ENCODE measurements around the gene CPXM1. TPM values are rescaled to one million over a fixed set of nuclear protein-coding genes. Genes with fewer than 3 reads are reported as not detected.

CPXM1 gene
- total and polyA plus RNA-seq, 5 experiments from 2014 or later = 0.27 to 0.56 (median 0.35) TPM; not detected in 1

- POLR2A ChIA-PET = no interaction called here
- Mint-ChIP-seq H3K4me1 (peaks cover 21 to 30% (median 28%) of the 10 kb centered on the region in 4 donors), H3K9me3 (no peaks in the 10 kb centered on the region), H3K4me3 (peak overlapping the region in 2 of 10 donors; percentile 33 to 78), H3K27ac (no peak overlapping the region), H3K27me3 (peaks cover 28 to 71% (median 49%) of the 10 kb centered on the region in 5 donors), H3K36me3 (peaks cover 0 to 6% (median 0%) of the 10 kb centered on the region in 3 donors)
- DNase-seq (no peak), ATAC-seq (no peak)
Observed at GRCh38 chr20:2797136-2797983, 3.1 kb downstream of the CPXM1 start.

DNA sequence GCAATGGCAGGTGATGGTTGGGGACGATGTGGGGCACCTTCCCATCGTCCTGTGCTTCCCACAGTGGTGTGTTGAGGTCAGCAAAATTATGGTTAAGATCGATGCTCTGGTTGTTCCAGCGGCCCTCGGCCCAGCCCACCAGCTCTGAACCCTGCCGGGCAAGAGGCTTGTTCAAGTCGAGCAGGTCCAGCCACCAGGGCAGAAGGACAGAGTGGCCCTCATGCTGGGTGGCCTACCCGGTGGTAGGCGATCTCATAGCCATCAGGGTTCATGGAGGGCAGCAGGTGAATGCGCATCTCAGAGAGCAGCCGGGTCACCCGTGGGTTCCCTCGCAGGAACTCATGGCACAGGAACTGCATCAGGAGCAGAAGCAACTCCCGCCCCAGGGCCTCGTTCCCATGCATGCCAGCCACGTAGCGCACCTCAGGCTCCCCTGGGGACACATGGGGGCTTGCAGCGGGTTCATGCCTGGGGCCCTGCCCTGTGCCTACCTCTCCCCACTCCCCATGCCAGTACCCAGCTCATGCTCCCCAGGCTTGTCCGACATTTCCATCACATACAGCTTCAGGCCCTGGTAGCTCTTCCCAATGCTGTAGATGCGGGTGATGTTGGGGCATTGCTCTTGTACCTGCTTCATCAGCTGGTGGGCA, 4.3 kb downstream of the CPXM1 start:
- peaks cover 0 to 6% (median 0%) of the 10 kb centered on the region in 3 donors for H3K36me3 Mint-ChIP-seq
- H3K4me3 Mint-ChIP-seq = no peak overlapping the region
- H3K27ac Mint-ChIP-seq = peak overlapping the region in 1 of 10 donors; percentile 50
- H3K9me3 Mint-ChIP-seq = no peaks in the 10 kb centered on the region
- H3K4me1 Mint-ChIP-seq = peaks cover 20 to 24% (median 23%) of the 10 kb centered on the region in 4 donors
- DNase-seq = no peak
- no peak for ATAC-seq
- POLR2A ChIA-PET = no interaction called here
- peaks cover 23 to 61% (median 41%) of the 10 kb centered on the region in 5 donors for H3K27me3 Mint-ChIP-seq

DNA sequence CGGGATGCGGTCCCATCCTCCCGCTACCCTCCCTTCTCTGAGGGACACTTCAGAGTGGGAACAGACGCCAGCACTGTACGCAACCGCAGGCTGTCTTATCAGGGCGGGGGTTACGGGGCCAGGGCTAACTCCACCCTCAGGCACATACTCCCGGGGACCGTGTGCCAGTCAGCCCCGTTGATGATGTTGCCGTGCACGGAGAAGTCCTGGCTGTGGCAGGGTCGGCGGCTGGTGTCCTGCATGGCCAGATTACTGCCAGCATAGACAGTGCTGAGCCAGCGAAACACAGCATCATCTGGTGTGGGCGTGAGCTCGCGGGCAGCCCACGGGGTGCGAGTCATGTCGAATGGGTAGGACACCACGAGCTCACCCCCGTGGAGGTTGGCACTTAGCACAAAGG, 5.0 kb downstream of the CPXM1 start:
- Mint-ChIP-seq H3K36me3 (peaks cover 0 to 6% (median 0%) of the 10 kb centered on the region in 3 donors), H3K9me3 (no peaks in the 10 kb centered on the region), H3K4me1 (peaks cover 15 to 18% (median 17%) of the 10 kb centered on the region in 4 donors), H3K4me3 (no peak overlapping the region), H3K27me3 (peaks cover 18 to 54% (median 36%) of the 10 kb centered on the region in 5 donors), H3K27ac (no peak overlapping the region)
- POLR2A ChIA-PET = no interaction called here
- DNase-seq = no peak
- ATAC-seq = no peak

DNA sequence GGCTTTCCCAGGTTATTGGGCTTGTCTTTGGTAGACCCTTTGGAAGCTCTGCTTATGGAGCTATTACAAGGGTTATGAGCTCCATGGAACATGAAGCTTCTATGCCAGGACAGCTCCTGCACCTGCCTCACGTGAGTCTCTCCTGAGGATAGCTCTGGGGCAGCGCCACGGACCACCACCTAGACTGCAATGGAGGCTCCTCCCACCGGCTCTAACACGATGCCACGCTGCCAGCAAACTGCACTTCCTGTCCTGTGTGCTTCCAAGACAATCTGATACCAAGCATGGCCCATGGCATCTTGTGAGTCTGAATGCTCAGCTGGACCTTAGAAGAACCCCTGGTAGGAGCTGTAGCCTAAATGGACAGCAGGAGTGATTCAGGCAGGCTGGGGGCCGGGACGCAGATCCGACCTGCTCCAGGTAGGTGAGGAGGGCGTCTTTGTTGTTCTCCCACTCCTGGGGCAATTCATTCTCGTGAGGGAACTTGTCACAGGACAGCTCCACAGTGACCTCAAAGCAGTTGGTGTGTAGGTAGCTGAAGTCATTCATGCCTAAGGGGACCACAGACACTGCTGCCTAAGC, 5.5 kb downstream of the CPXM1 start:
- Mint-ChIP-seq H3K4me3 (no peak overlapping the region), H3K36me3 (peaks cover 0 to 5% (median 0%) of the 10 kb centered on the region in 3 donors), H3K27ac (no peak overlapping the region), H3K9me3 (no peaks in the 10 kb centered on the region), H3K4me1 (peaks cover 13 to 15% (median 13%) of the 10 kb centered on the region in 4 donors), H3K27me3 (peaks cover 18 to 51% (median 34%) of the 10 kb centered on the region in 5 donors)
- ATAC-seq (no peak), DNase-seq (no peak)
- POLR2A ChIA-PET = no interaction called here

- Mint-ChIP-seq H3K27ac (no peak overlapping the region), H3K36me3 (no peaks in the 10 kb centered on the region), H3K4me1 (peaks cover 6 to 8% (median 7%) of the 10 kb centered on the region in 4 donors), H3K4me3 (no peak overlapping the region), H3K27me3 (peaks cover 13 to 46% (median 27%) of the 10 kb centered on the region in 5 donors), H3K9me3 (no peaks in the 10 kb centered on the region)
- no peak for ATAC-seq
- POLR2A ChIA-PET = no interaction called here
- DNase-seq = no peak
Observed at GRCh38 chr20:2794202-2794748, 6.2 kb downstream of the CPXM1 start.

DNA sequence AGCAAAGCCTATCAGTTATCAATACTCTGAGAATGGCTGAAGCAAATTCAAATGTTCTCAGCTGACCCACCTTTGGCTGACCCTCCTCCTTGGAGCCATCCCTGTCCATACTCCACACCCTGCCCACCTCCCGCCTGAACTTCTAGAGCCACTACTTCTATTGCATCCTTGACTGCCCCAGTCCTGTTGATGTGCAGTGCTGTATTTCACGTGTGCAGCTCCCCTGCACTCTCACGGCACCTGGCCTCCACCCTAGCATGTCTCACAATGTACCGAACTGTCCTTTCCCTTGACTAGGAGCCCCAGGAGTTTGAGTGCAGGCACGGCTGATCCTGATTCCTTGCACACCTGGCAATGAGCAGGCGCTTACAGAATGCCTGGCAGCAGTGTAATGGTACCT, 7.0 kb downstream of the CPXM1 start:
- POLR2A ChIA-PET = no interaction called here
- Mint-ChIP-seq H3K9me3 (no peaks in the 10 kb centered on the region), H3K27me3 (peaks cover 6 to 44% (median 20%) of the 10 kb centered on the region in 5 donors), H3K4me1 (peaks cover 0 to 4% (median 1%) of the 10 kb centered on the region in 4 donors), H3K36me3 (no peaks in the 10 kb centered on the region), H3K27ac (peak overlapping the region in 1 of 10 donors; percentile 66), H3K4me3 (no peak overlapping the region)
- DNase-seq (no peak), ATAC-seq (no peak)

- DNase-seq (no peak), ATAC-seq (no peak)
- POLR2A ChIA-PET = no interaction called here
- peaks cover 0 to 13% (median 7%) of the 10 kb centered on the region in 5 donors for H3K27me3 Mint-ChIP-seq
- H3K9me3 Mint-ChIP-seq = peaks cover 0 to 5% (median 0%) of the 10 kb centered on the region in 9 donors
- no peaks in the 10 kb centered on the region for H3K4me1 Mint-ChIP-seq
- no peak overlapping the region for H3K4me3 Mint-ChIP-seq
- H3K27ac Mint-ChIP-seq = no peak overlapping the region
- no peaks in the 10 kb centered on the region for H3K36me3 Mint-ChIP-seq
Observed at GRCh38 chr20:2783908-2784566, 16.4 kb downstream of the CPXM1 start.

- Mint-ChIP-seq H3K27me3 (peaks cover 0 to 19% (median 9%) of the 10 kb centered on the region in 5 donors), H3K4me1 (no peaks in the 10 kb centered on the region), H3K36me3 (no peaks in the 10 kb centered on the region), H3K4me3 (no peak overlapping the region), H3K27ac (no peak overlapping the region), H3K9me3 (peaks cover 0 to 6% (median 0%) of the 10 kb centered on the region in 9 donors)
- DNase-seq (no peak), ATAC-seq (no peak)
- POLR2A ChIA-PET = no interaction called here
Observed at GRCh38 chr20:2780948-2781347, 19.5 kb downstream of the CPXM1 start.

- no peak for ATAC-seq
- H3K27ac Mint-ChIP-seq = no peak overlapping the region
- H3K4me3 Mint-ChIP-seq = no peak overlapping the region
- no peak for DNase-seq
- H3K4me1 Mint-ChIP-seq = no peaks in the 10 kb centered on the region
- peaks cover 0 to 19% (median 9%) of the 10 kb centered on the region in 5 donors for H3K27me3 Mint-ChIP-seq
- POLR2A ChIA-PET = no interaction called here
- no peaks in the 10 kb centered on the region for H3K36me3 Mint-ChIP-seq
- peaks cover 0 to 6% (median 0%) of the 10 kb centered on the region in 9 donors for H3K9me3 Mint-ChIP-seq
Observed at GRCh38 chr20:2778602-2779321, 21.7 kb downstream of the CPXM1 start.

DNA sequence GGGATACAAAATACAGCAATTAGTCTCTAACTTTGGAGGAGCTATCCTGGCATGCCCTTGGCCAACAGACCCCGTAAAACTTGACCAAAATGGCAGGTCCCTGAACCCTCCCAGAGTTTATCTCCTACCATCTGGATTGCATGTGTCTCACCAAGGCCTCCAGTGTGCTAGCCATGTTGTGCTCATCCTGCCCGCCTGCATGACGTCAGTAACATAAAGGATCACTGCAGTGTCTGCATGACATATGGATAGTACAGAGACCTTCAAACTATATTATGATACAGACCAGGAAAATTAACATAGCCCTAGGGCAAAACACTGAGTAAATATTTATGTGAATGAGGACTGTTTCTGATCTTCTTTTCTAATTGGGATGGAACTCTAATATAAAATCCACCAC, 25.3 kb downstream of the CPXM1 start:
- H3K9me3 Mint-ChIP-seq = peaks cover 0 to 6% (median 0%) of the 10 kb centered on the region in 9 donors
- peaks cover 2 to 17% (median 7%) of the 10 kb centered on the region in 5 donors for H3K27me3 Mint-ChIP-seq
- peaks cover 0 to 6% (median 3%) of the 10 kb centered on the region in 4 donors for H3K4me1 Mint-ChIP-seq
- no peak overlapping the region for H3K4me3 Mint-ChIP-seq
- H3K27ac Mint-ChIP-seq = no peak overlapping the region
- POLR2A ChIA-PET = no interaction called here
- H3K36me3 Mint-ChIP-seq = no peaks in the 10 kb centered on the region
- ATAC-seq = no peak
- no peak for DNase-seq

- no peak for ATAC-seq
- POLR2A ChIA-PET = interaction anchor here (1.0 kb wide), 1 partner anchor 67 kb away, joined by 5 read pairs; the partner anchor contains the start of genes PCED1A and VPS16
- H3K27me3 Mint-ChIP-seq = peaks cover 3 to 18% (median 8%) of the 10 kb centered on the region in 5 donors
- H3K36me3 Mint-ChIP-seq = no peaks in the 10 kb centered on the region
- no peak for DNase-seq
- peaks cover 0 to 6% (median 0%) of the 10 kb centered on the region in 9 donors for H3K9me3 Mint-ChIP-seq
- no peak overlapping the region for H3K4me3 Mint-ChIP-seq
- peaks cover 0 to 6% (median 3%) of the 10 kb centered on the region in 4 donors for H3K4me1 Mint-ChIP-seq
- H3K27ac Mint-ChIP-seq = no peak overlapping the region
Observed at GRCh38 chr20:2773812-2774211, 26.6 kb downstream of the CPXM1 start.
